Measurements from ENCODE around the gene MTHFD2.

GRCh38 chr2:74191596-74192380 is 6.6 kb upstream of the MTHFD2 start:
- TF ChIP-seq EZH2 (IDR thresholded peaks at IDR 0.05; ENCODE audit: insufficient read depth, poor library complexity, severe bottlenecking) (no peak), EZH2phosphoT487 (IDR thresholded peaks at IDR 0.05; ENCODE audit: insufficient read depth, low read depth) (no peak)

All from GM23248 (cell line).